Hepatic stellate cell (primary cell): ENCODE data around the gene GPR158.

ENCODE experiments used
- DNase-seq: peaks from one replicate; pipeline ENCODE4 v3.0.0; 2011; ENCODE audit warnings: low spot score

The GPR158 gene

GRCh38 chr10:25390733-25391132 lies 215.9 kb downstream of the GPR158 start:
- no peak for DNase-seq

GRCh38 chr10:25392132-25392531 lies 217.3 kb downstream of the GPR158 start:
- DNase-seq: no peak

- no peak for DNase-seq
These were observed 218.8 kb downstream of the GPR158 start for GRCh38 chr10:25393621-25394020.

- DNase-seq: no peak
These were observed 223.9 kb downstream of the GPR158 start for GRCh38 chr10:25398680-25399079.

GRCh38 chr10:25405871-25406270 lies 231.1 kb downstream of the GPR158 start:
- no peak for DNase-seq

GRCh38 chr10:25417611-25418010 lies 242.8 kb downstream of the GPR158 start:
- no peak for DNase-seq

GRCh38 chr10:25425776-25426175 lies 251.0 kb downstream of the GPR158 start:
- no peak for DNase-seq

- DNase-seq: no peak
These were observed 261.6 kb downstream of the GPR158 start for GRCh38 chr10:25436431-25436830.

GRCh38 chr10:25441270-25441669 lies 266.5 kb downstream of the GPR158 start:
- DNase-seq: no peak

- DNase-seq: no peak
These were observed 269.5 kb downstream of the GPR158 start for GRCh38 chr10:25444266-25444665.

- DNase-seq: no peak
These were observed 276.6 kb downstream of the GPR158 start for GRCh38 chr10:25451401-25451800.

GRCh38 chr10:25453619-25454018 lies 278.8 kb downstream of the GPR158 start:
- DNase-seq: no peak

GRCh38 chr10:25455980-25456567 lies 281.3 kb downstream of the GPR158 start:
- DNase-seq: no peak

- DNase-seq: no peak
These were observed 282.8 kb downstream of the GPR158 start for GRCh38 chr10:25457552-25457951.

GRCh38 chr10:25465582-25466372 lies 291.0 kb downstream of the GPR158 start:
- no peak for DNase-seq

GRCh38 chr10:25467881-25468280 lies 293.1 kb downstream of the GPR158 start:
- no peak for DNase-seq

GRCh38 chr10:25481467-25481866 lies 306.7 kb downstream of the GPR158 start:
- no peak for DNase-seq

GRCh38 chr10:25483999-25484398 lies 309.2 kb downstream of the GPR158 start:
- DNase-seq: no peak

- DNase-seq: no peak
These were observed 312.5 kb downstream of the GPR158 start for GRCh38 chr10:25487266-25487665.

- no peak for DNase-seq
These were observed 317.2 kb downstream of the GPR158 start for GRCh38 chr10:25492040-25492439.

- DNase-seq: no peak
These were observed 317.9 kb downstream of the GPR158 start for GRCh38 chr10:25492680-25493079.

- no peak for DNase-seq
These were observed 318.5 kb downstream of the GPR158 start for GRCh38 chr10:25493122-25493893.

- no peak for DNase-seq
These were observed 322.4 kb downstream of the GPR158 start for GRCh38 chr10:25497246-25497645.
